Left colon (tissue), 2 donors: ENCODE data around the gene PKDREJ. TPM values are rescaled to one million over a fixed set of nuclear protein-coding genes. Genes with fewer than 3 reads are reported as not detected.
A peak's percentile ranks its signal among the peaks of the same experiment; 100 is the strongest.
"Not testable (repeated sequence)": the region's sequence is repeated elsewhere in the genome, so short reads cannot be mapped to it uniquely, and the experiment has no call there.

Source experiments
- ATAC-seq: fragments of 200-7000 bp; cut with Tn5 transposase; one replicate; pipeline ENCODE4 v1.9.1; 2020; ENCODE audit warnings: mild to moderate bottlenecking, moderate library complexity
- DNase-seq, 2 donors: peaks; one replicate each; pipeline ENCODE4 v3.0.0-alpha.2; 2020
- intact Hi-C, 2 donors: fragments of 100-400 bp; cut with DNase I in 1 of 2; cut with micrococcal nuclease in 1 of 2; formaldehyde crosslinking; loops; one replicate each; pipeline versions ENCODE4 v1.11.2 to v1.14.0; 2022; cut with DNase I, micrococcal nuclease
- long read RNA-seq: library from polyadenylated mRNA; unstranded; transcript quantifications from one replicate; pipeline ENCODE4 v2.0.0, GENCODE V29; 2021
- total RNA-seq, 2 donors: library from RNA; stranded (reverse); fragmentation: NEBNext Ultra II Directional; extraction: Animal tissue kit (Norgen Biotek cat#: 25700); gene quantifications; one replicate each; pipeline ENCODE4 v1.2.1, GENCODE V29; 2021
- donor health status: DM: no; HTN: no; CAD: no.
- donor health status: DM: yes; HTN: yes; CAD: no.

Gene PKDREJ, protein sequence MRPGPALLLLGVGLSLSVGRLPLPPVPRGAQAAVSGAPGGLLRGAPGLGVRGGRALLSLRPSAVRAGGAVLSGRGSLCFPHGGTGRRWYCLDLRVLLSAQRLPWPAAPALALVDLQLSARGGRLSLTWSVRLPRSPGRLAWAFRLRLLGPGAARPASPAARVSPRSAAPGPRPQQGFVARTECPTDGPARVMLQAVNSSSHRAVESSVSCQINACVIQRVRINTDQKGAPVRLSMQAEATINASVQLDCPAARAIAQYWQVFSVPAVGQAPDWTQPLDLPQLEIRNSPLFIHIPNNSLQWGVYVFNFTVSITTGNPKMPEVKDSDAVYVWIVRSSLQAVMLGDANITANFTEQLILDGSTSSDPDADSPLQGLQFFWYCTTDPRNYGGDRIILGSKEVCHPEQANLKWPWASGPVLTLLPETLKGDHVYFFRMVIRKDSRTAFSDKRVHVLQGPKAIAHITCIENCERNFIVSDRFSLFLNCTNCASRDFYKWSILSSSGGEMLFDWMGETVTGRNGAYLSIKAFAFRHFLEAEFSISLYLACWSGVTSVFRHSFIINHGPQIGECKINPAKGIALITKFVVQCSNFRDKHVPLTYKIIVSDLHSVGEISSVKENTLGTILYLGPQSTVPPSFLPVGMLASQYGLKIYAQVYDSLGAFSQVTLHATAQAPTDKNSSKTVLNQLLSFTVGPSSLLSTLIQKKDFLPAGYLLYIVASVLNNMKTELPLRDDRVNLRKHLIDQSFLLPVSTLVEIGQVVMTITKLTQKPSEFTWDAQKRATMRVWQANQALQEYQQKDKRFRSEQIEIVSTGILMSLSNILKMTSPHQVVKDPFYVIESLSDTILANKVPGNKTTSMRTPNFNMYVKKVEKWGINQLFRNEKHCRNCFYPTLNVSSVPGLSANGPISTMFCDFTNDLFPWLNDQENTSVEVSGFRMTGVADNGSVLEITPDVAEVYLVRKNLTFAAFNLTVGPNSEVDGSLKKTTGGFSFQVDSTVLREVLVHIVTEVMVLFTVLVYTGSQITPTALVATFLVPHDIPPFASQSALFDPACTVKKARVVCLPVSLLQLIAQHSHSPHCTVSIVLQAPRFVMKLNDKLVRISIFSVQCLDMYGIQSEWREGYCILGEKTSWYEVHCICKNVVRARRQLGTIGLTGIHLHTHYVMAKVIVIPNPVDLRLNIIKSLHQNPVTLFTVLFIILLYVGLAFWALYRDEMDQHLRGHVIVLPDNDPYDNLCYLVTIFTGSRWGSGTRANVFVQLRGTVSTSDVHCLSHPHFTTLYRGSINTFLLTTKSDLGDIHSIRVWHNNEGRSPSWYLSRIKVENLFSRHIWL (N-terminal part only)
- total RNA-seq: under 1 TPM; 0.42 to 0.55 TPM
- long read RNA-seq: 0 reads

GRCh38 chr22:46263216-46263590, at the start of gene PKDREJ:
TSS of gene PKDREJ (minus strand) at chr22:46263343. CDS start at chr22:46263322, 21 bp downstream.
- no peak for DNase-seq
- ATAC-seq: no peak
- intact Hi-C loops: no loop called here

- intact Hi-C loops: loop anchor here (5.0 to 10.0 kb wide), 2 partner anchors 191 to 318 kb away; no protein-coding TSS in a partner anchor
- ATAC-seq, DNase-seq: not testable (repeated sequence)
Observed at GRCh38 chr22:46312848-46313247, 49.7 kb upstream of the PKDREJ start.

- intact Hi-C loops: loop anchor here (5.0 to 10.0 kb wide), 2 partner anchors 190 to 317 kb away; no protein-coding TSS in a partner anchor
- DNase-seq (no peak), ATAC-seq (no peak)
Observed at GRCh38 chr22:46312056-46312455, 48.9 kb upstream of the PKDREJ start.

DNA sequence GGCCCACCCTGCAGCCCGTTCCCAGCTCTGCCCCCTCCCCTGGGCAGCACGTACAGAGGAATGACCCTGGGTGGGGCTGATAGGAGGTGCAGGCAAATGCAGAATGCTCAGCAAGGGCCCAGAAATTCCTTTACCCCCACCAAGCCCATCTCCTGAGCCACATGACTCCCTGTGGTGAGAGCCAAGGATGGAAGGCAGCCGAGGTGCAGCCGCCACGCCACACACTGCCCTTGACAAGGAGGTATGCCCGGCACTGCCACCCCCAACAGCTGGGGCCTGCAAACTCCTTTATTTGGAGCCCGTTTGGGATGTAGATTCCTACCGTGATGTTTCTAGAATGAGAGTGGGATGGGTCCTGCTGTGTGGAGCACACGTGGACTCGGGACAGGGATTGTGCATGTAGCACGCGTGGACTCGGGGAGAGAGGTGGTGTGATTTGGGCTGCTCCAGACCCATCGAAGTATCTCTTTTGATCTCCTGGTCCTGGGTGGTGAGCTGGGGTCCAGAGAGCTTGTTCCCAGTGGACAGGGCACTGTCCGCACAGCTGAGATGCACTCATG, 46.5 kb upstream of the PKDREJ start:
- intact Hi-C loops: loop anchor here (5.0 to 10.0 kb wide), 2 partner anchors 187 to 315 kb away; no protein-coding TSS in a partner anchor
- DNase-seq: no peak
- ATAC-seq: no peak

- no peak for ATAC-seq
- DNase-seq: no peak
- intact Hi-C loops: no loop called here
Observed at GRCh38 chr22:46308283-46308988, 45.3 kb upstream of the PKDREJ start.

DNA sequence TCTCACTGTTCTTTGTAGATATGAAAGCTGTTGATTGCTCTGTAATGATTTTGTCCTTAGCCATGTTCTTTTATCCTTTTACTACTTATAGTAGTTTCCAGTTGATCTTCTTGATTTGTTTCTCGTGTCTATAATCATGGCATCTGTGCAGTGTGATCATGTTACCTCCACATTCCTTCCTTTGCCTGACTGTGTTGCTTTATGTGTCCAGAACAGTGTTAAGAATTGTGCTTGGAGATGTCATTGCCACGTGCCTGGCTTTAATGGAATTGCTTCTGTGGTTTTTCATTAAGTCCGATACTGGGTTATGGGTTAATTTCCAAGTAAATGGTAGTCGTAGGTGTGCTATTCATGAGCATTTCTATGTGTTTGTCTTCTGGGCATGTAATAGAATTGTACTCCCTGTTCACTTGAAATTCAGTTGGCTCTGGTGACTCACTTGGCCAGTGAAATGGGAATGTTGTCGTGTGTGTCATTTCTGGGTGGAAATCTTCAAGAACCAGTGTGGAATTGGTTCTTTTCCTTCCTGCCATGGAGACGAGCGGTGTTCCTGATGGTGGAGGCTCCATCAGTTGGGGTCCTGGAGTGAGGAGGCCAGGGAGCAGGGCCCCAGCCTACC, 40.3 kb upstream of the PKDREJ start:
- ATAC-seq (no peak), DNase-seq (no peak)
- intact Hi-C loops: no loop called here

DNA sequence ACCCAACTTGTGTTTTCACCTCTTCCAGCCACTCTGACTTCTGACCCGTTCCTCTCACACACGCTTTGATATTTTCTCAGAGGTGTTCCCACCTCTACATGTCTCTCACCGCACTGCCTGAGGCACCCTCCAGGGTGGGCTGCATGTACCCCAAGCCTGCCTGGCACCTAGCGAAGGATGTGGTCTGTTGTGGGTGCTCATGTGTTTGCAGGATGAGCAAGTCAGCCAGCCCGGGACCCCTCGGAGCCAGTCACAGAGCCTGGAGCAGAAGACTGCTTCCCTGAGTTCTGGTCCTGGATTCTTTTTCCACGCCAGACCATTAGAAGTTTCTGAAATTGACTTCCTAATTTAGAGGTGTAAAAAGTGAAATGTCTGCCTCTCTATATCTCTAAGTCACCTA, 37.3 kb upstream of the PKDREJ start:
- ATAC-seq (no peak), DNase-seq (no peak)
- intact Hi-C loops: no loop called here

GRCh38 chr22:46299101-46299500, 36.0 kb upstream of the PKDREJ start:
- DNase-seq (no peak), ATAC-seq (no peak)
- intact Hi-C loops: no loop called here

DNA sequence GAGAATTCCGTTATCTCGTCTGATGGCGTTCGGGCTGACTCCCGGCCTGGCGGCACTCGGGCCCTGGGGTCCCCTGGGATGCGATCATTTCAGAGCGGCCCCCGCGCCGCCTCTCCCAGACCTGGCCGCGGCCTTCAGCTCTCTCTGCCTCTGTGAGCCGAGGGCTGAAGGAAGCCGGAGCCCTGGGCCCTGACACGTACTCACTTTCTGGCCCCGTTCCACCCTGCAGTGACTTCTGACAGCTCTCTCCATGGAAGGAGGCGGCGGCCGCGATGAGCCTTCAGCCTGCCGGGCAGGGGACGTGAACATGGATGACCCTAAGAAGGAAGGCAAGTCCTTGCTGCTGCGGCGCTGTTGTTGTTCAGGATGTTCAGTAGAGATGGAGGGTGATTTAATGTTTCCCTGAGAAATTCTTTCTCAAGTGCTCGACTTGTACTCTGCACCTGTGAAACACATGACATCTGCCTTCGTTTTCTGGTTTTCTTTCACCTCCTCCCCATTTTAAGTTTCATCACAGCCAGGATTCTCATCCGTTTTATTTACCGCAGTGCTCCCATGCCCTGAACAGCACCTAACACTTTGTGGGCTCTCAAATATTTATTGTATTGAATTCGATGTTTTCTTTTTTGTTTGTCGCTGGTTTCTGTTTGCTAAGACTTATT, 34.1 kb upstream of the PKDREJ start:
- intact Hi-C loops: no loop called here
- ATAC-seq (peak; percentile 8), DNase-seq (peak in 1 of 2 donors; percentile 35)

DNA sequence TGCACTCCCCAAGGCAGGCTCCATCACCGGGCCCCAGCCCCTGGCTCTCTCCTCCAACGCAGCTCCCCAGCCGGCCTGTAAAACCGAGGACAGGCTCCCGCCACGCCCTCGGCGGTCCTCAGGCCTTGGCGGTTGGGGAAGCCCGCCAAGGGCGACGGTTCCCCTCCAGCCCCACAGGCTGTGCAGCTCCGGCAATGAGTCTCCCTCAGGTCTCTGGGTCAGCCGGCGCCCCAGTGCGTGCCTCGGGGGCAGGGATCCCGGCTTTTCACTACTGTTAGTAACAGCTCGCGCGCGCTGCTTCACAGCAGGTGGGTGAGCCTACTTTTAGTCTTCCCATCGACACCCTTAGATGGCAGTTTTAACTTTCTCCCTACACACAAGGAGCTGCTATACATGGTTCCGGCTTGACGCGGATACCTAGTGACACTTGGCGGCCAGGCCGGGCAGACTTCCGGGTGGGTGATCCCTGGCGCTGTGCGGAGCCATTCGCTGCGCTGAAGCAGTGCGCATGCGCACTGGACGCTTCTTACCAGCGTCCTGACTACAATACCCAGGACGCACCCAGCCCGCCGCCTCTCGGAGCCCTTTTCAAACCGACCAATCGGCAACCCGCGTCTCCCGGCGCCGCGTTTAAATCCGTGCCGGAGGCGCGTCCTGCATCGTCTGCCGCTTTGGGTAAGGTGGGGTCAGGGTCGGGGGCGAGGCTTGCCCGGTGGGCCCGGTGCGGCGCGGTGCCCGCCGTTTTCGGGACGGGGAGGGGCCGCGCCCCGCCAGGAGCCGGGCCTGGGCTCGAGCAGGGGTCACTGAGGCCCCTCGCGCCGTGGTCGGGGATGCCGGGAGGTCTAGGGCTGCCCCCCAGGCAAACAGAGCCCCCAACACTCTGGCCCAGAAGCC, 33.4 kb upstream of the PKDREJ start, which contains the start of gene GTSE1:
TSS of gene GTSE1 (plus strand) at position 614 of the 894 bp plus-strand sequence. CDS start 531 bp downstream, outside the sequence.
- ATAC-seq (peak; percentile 92), DNase-seq (peak; percentile 98 to 99)
- intact Hi-C loops: no loop called here

DNA sequence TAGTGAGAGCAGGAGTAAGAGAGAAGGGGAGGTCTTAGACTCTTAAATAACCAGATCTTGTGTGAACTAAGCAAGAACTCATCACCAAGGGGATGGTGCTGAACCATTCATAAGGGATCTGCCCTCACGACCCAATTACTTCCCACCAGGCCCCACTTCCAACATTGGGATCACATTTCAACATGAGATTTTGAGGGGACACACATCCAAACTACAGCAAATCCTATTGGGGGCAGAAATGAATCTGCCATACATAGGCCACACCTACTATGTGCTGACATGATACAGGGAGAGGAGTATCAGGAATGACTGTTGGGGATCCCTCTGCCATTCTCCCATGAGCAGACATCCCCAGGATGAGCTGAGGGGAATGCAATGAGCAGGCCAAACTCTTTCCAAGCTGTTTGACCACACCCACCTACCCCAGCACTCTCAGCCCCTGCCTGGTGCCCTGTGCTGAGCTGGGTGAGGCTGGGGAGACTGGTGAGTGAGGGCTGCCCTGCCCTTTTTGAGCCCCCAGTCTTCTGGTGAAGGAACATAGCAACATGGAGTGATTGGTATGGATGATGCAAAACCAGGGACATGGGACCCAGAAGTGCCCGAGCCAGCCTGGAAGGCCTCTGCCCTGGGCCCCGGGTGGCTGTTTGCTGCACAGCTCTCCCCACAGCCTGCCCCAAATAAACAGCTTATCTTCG, 32.3 kb upstream of the PKDREJ start:
- peak; percentile 4 for ATAC-seq
- intact Hi-C loops: no loop called here
- no peak for DNase-seq

GRCh38 chr22:46294784-46295183, 31.6 kb upstream of the PKDREJ start:
- no peak for DNase-seq
- no peak for ATAC-seq
- intact Hi-C loops: no loop called here

GRCh38 chr22:46293577-46294260, 30.6 kb upstream of the PKDREJ start:
- ATAC-seq: no peak
- intact Hi-C loops: no loop called here
- DNase-seq: peak in 1 of 2 donors; percentile 46

- DNase-seq (no peak), ATAC-seq (no peak)
- intact Hi-C loops: no loop called here
Observed at GRCh38 chr22:46292732-46293131, 29.6 kb upstream of the PKDREJ start.

- ATAC-seq: no peak
- no peak for DNase-seq
- intact Hi-C loops: no loop called here
Observed at GRCh38 chr22:46292173-46292572, 29.0 kb upstream of the PKDREJ start.
